Measurements from ENCODE around the gene RBM26.
"Not testable (repeated sequence)": the region's sequence is repeated elsewhere in the genome, so short reads cannot be mapped to it uniquely, and the experiment has no call there.

- TF ChIP-seq POLR2A (IDR thresholded peaks at IDR 0.05); CTCF (IDR thresholded peaks at IDR 0.05); EP300 (IDR thresholded peaks at IDR 0.05; ENCODE audit: low read depth): not testable (repeated sequence)
Observed at GRCh38 chr13:79279735-79280134, 126.3 kb downstream of the RBM26 start.
